GM10248 (cell line): Measurements from ENCODE around the gene PTCD1.

Source experiments
- CTCF ChIA-PET: fragments of 300-600 bp; sonication (Branson Sonifier 250); formaldehyde crosslinking; extraction: SDS; loops from one replicate; lab custom pipeline; 2021; ENCODE audit warnings: antibody characterized with exemption; lab: Yijun Ruan, JAX
- POLR2A ChIA-PET: fragments of 350-650 bp; sonication (Branson Sonifier 250); formaldehyde crosslinking; extraction: SDS; loops from one replicate; lab custom pipeline; 2020; ENCODE audit warnings: antibody characterized with exemption; lab: Yijun Ruan, JAX
- DNase-seq: peaks from one replicate; pipeline ENCODE4 v3.0.0; 2012; ENCODE audit errors: extremely low spot score
- CTCF ChIP-seq: IDR thresholded peaks from 2 replicates; pipeline ENCODE4 v1.5.1; 2012; ENCODE audit warnings: mild to moderate bottlenecking, low read depth; ENCODE audit errors: extremely low read depth, missing control alignments, control extremely low read depth

The PTCD1 gene

GRCh38 chr7:99407872-99408378 lies 30.7 kb downstream of the PTCD1 start:
- TF ChIP-seq CTCF = no peak
- CTCF ChIA-PET = interaction anchor here (0.9 to 2.9 kb wide), 8 partner anchors 8 to 584 kb away, joined by 3 to 17 read pairs (median 4); no protein-coding TSS in a partner anchor
- no peak for DNase-seq
- POLR2A ChIA-PET = interaction anchor here (0.9 to 2.5 kb wide), 8 partner anchors 9 to 97 kb away, joined by 4 to 15 read pairs (median 6); partner anchors contain the start of genes ARPC1B and ZKSCAN5

- ChIA-PET POLR2A (no interaction called here), CTCF (interaction anchor here (1.0 to 2.9 kb wide), 6 partner anchors 8 to 42 kb away, joined by 4 to 17 read pairs (median 6); no protein-coding TSS in a partner anchor)
- no peak for TF ChIP-seq CTCF
- no peak for DNase-seq
Observed at GRCh38 chr7:99406557-99406956, 32.0 kb downstream of the PTCD1 start.

GRCh38 chr7:99404977-99405320 lies 33.6 kb downstream of the PTCD1 start:
- no peak for TF ChIP-seq CTCF
- no peak for DNase-seq
- POLR2A ChIA-PET = interaction anchor here (0.6 to 1.3 kb wide), 2 partner anchors 12 to 153 kb away, joined by 3 read pairs; partner anchors contain the start of gene ZNF655
- CTCF ChIA-PET = no interaction called here

- DNase-seq = no peak
- CTCF ChIA-PET = interaction anchor here (1.2 kb wide), 1 partner anchor 12 kb away, joined by 4 read pairs; no protein-coding TSS in a partner anchor
- no peak for TF ChIP-seq CTCF
- POLR2A ChIA-PET = interaction anchor here (0.6 to 1.7 kb wide), 4 partner anchors 11 to 154 kb away, joined by 3 to 5 read pairs (median 4); partner anchors contain the start of gene ZNF655
Observed at GRCh38 chr7:99404235-99404976, 34.2 kb downstream of the PTCD1 start.

GRCh38 chr7:99403764-99404163 lies 34.8 kb downstream of the PTCD1 start:
- POLR2A ChIA-PET = interaction anchor here (0.7 to 1.7 kb wide), 3 partner anchors 11 to 337 kb away, joined by 3 to 5 read pairs (median 4); no protein-coding TSS in a partner anchor
- TF ChIP-seq CTCF = no peak
- DNase-seq = no peak
- CTCF ChIA-PET = interaction anchor here (1.1 to 1.2 kb wide), 2 partner anchors 10 to 12 kb away, joined by 3 to 4 read pairs; no protein-coding TSS in a partner anchor

GRCh38 chr7:99402854-99403253 lies 35.7 kb downstream of the PTCD1 start:
- TF ChIP-seq CTCF = no peak
- POLR2A ChIA-PET = interaction anchor here (0.6 to 1.7 kb wide), 3 partner anchors 10 to 1132 kb away, joined by 4 to 5 read pairs (median 4); no protein-coding TSS in a partner anchor
- CTCF ChIA-PET = interaction anchor here (0.6 to 1.1 kb wide), 2 partner anchors 9 to 620 kb away, joined by 3 read pairs; no protein-coding TSS in a partner anchor
- DNase-seq = no peak
